Measurements from ENCODE around the gene NKAIN2. TPM values are rescaled to one million over a fixed set of nuclear protein-coding genes. Genes with fewer than 3 reads are reported as not detected.

Gene NKAIN2
- 10 to 100 TPM; 13.1 to 40.0 (median 18.3) TPM for polyA plus RNA-seq (ENCODE audit: insufficient read length in 4 of 4)

DNA sequence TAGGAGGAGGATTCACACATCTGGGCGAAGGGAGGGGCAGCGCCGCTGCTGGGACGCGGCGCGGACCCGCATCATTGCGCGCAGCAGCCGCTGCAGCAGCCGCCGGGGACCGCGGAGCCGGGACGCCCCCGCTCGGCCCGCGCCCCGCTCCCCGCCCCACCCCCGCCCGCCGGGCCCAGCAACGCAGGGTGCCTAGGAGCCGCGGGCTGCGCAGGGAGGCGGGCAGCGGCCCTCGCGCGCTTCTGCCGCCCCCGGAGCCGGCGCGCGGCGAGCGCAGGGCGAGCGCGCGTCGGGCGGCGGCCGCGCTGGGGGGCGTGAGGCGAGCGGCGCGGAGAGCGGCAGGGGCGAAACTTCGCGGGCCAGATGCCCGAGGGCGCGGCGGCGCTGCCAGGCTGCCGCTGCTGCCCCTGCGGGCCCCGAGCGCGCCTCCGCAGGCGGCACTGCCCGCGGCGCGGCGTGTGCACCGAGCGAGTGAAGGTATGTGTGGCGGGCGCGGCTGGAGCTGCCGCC lies at the start of gene NKAIN2:
TSS of gene NKAIN2 (plus strand) at position 362 of the 510 bp plus-strand sequence.
- peak in 1 of 4 donors; percentile 20 for DNase-seq (ENCODE audit: low read depth in 4 of 4, low spot score in 3 of 4)

- no peak for DNase-seq (ENCODE audit: low read depth in 4 of 4, low spot score in 3 of 4)
Measured at GRCh38 chr6:123759472-123759871, 44.2 kb upstream of the NKAIN2 start.

DNA sequence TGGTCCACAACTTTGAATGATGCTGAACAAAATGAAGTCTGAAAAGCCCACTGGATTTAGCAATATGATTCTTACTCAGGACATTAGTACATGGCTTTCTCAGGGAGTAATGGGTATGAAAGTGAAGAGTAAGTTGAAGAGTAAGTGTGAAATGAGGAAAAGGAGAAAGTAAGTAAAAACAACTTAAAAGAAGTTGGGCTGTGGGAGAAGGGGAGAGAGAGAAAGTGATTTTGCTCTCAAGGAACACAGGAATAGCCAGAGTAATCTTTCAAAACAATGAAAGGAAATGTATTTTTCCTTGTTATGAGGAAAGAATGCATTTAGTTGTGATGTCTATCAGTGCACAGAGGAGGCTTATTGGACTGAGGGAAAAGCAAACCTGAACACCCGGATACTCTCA lies 39.8 kb upstream of the NKAIN2 start:
- no peak for DNase-seq (ENCODE audit: low read depth in 4 of 4, low spot score in 3 of 4)

- no peak for DNase-seq (ENCODE audit: low read depth in 4 of 4, low spot score in 3 of 4)
Measured at GRCh38 chr6:123764722-123765121, 38.9 kb upstream of the NKAIN2 start.

DNA sequence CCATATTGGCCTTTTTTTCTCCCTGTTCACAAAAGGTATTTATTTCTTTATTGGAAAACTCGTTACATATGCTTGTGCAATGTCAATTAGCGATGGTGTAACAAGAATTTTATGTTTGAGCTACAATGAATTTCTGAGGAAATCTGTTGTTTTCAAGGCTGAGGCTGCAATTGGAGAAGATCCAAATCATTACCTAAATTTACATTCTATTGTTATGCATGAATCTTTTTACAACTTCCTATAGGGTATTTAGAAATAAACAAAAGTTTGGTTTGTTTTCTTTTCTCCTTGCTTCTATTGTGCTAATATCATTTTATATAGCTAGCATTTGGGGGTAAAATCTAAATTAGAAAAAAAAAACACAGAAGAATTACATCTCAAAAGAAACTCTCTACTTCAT lies 34.7 kb upstream of the NKAIN2 start:
- DNase-seq (ENCODE audit: low read depth in 4 of 4, low spot score in 3 of 4), result no peak

- DNase-seq (ENCODE audit: low read depth in 4 of 4, low spot score in 3 of 4), result no peak
Measured at GRCh38 chr6:123769431-123769830, 34.2 kb upstream of the NKAIN2 start.

- DNase-seq (ENCODE audit: low read depth in 4 of 4, low spot score in 3 of 4), result no peak
Measured at GRCh38 chr6:123770247-123770949, 33.3 kb upstream of the NKAIN2 start.

GRCh38 chr6:123771126-123771525 lies 32.5 kb upstream of the NKAIN2 start:
- no peak for DNase-seq (ENCODE audit: low read depth in 4 of 4, low spot score in 3 of 4)

DNA sequence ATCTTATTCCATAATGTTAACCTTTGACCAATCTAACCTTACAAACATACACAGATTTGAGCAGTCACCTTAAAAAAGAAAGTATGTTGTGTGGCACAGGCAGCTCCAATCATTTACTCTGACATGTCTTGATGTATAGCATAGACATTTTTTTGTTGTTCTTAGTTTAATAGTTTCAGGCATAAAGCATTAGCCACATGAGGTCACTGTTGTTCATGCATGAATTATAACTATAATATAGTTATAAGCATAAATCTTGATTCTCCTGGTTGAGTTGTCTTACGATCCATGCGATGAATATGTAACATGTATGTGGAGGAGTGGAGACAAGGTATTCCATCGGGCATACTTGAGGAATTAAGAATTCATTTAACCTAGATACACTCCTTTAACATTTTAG lies 26.1 kb upstream of the NKAIN2 start:
- DNase-seq (ENCODE audit: low read depth in 4 of 4, low spot score in 3 of 4), result peak in 1 of 4 donors; percentile 2

DNA sequence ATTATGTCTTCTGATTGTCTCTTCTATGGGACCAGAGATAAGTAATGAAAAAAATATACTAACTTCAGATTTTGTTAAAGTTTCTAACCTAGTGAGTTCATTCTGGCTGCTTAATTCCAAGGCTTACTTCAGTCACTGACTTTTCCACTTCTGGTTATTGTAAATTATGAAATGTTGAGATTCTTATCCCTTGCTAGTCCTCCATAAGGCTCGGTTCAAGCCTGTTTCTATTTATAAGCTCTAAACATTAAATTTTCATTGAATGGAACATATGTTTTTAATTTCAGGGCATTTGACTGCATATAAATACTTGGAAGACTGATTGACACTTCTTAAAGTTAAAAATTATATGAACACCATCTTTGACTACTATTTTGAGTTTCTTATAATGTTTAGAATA lies 23.6 kb upstream of the NKAIN2 start:
- DNase-seq (ENCODE audit: low read depth in 4 of 4, low spot score in 3 of 4), result no peak

DNA sequence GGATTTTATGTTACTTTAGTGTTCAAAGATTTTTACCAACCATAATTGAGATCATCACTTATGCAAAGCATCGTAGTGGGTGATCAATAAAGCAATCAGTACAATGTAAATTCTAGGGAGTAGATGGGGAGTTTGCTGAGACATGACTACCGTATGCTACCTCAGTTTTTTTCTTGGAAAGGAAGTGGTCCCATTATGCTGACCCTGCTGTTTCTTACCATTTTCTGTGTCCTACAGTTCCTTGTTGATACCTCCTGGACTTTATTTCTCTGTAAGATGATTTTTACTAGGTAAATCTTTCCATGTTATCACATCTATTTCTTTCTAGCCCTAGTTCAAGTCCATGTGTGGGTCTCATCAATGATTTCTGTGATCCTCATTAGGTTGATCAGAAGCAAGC lies 19.3 kb upstream of the NKAIN2 start:
- DNase-seq (ENCODE audit: low read depth in 4 of 4, low spot score in 3 of 4), result no peak

GRCh38 chr6:123785039-123785438 lies 18.6 kb upstream of the NKAIN2 start:
- no peak for DNase-seq (ENCODE audit: low read depth in 4 of 4, low spot score in 3 of 4)

DNA sequence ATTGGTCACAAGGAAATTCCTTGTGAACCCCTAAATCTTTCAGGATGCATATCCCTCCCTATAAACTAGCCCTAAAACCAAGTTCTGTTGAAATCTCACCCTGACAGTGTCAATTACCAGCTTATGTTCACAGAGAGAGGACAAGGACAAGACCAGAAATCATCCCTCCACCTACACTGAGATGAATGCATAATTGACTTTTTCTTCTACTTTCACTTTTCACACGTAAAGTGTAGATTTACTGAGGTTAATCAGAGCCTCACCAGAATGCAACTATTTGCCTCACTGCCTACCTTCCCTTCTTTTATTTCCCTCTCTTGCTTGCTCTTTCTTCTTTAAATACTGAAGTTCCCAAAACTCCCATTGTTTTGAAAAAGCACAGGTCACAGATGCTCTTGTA lies 15.3 kb upstream of the NKAIN2 start:
- no peak for DNase-seq (ENCODE audit: low read depth in 4 of 4, low spot score in 3 of 4)

DNA sequence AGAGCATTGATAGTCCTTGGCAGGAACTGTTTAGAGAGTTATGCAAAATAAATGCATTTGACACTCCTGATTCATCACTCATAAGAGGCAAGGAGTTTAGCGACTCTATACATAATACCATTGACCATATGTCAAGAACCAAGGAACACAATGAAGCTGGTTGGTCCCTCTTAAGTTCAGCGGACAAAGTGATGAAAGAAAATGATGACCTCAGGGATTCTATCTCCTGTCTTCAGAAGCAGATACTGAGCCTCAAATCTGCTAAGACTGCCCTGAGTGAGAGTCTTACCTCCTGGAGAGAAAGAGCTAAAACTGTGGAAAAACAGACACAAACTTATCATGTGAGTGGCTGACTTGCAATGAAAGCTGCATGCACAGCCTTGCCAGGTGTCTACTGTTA lies 9.5 kb upstream of the NKAIN2 start:
- DNase-seq (ENCODE audit: low read depth in 4 of 4, low spot score in 3 of 4), result no peak

DNA sequence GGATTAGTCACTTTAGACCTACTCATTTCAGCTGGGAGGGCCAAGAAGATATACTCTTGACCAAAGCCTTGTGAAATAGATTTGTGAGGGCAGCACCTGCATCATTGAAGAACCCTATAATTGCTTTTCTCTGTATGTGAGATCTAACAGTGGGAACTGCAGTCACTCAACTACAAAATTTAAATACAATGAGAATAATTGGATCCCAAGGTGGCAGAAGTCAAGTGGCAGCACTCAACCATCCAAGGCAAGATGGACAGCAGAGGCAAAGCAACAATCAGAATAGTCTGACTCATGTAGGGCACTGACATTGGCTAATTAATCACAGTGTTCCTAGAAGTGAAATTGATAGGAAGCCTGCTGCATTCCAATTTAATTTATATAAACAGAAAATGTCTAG lies 8.9 kb upstream of the NKAIN2 start:
- no peak for DNase-seq (ENCODE audit: low read depth in 4 of 4, low spot score in 3 of 4)

DNA sequence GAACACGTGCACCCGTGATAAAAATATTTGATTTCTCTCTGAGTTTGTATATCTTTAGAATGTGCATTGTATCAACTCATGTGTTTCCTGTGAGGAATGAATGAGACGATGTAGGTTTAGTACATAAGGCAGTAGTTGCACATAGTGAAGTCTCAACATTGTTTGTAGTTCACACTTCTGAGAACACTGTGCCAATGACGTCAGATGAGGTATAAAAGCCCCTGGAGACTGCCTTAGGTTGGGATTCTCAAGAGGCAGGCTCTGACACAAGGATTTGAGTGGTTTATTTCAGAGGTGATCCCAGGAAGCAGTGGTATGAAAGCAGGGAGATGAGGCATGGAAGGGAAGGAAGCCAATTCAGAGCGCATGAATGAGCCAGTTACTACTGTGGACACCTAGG lies 2.6 kb upstream of the NKAIN2 start:
- DNase-seq (ENCODE audit: low read depth in 4 of 4, low spot score in 3 of 4), result no peak

DNA sequence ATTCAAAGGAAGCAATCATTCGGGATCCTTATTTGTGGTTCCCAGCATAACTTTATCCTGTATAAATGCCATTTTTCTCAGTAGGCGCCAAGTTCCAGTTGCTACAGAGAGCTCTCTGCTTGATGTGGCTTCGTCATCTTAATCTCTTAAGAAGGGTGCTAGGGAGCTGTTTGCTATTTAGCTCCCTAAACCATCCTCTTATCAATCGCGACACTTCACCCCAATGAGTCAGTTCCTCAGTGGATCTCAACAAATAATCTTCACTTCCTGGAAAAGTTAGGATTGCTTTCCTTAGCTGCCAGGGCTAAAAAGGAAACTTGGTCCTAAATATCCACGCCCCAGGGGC lies 1.3 kb upstream of the NKAIN2 start:
- no peak for DNase-seq (ENCODE audit: low read depth in 4 of 4, low spot score in 3 of 4)

DNA sequence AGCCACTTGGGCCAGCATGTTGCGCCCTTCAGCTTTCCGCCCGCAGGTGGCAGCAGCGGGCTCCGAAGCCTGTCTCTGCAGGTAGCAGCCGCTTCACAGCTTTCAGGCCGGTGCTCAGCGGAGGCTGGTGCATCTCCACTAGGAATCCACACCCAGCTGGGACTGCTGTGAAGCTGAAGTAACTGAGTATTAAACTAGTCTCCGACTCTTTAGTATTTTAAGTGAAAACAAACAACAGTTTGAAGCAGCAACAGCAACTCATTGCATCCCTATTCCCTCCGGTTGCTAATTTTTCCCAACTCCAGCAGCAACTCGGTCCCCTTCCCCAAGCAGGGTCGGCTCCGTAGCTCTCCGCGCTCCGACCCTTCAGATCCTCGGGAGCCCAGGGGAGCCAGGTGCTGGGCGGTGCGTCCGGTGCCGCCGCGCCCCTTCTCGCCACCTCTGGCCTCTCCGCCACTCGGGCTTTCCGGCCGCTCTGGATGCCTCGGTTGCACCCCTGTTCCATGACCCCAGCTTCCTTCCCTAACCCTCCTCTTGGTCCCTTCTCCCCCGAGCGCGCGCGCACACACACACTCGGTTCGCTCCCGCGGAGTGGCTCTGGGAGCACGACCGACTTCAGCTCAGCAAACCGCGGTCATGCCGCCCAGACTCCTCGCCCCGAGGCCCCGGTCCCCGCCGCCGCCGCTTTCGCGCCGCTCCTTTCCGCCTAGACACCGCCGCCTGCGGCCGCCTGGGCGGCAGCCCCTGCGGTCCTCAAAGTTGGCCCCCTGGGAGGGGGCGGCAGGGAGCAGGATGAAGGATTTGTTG lies 765 bp upstream of the NKAIN2 start:
- peak; percentile 58 to 77 (median 66) for DNase-seq (ENCODE audit: low read depth in 4 of 4, low spot score in 3 of 4)

DNA sequence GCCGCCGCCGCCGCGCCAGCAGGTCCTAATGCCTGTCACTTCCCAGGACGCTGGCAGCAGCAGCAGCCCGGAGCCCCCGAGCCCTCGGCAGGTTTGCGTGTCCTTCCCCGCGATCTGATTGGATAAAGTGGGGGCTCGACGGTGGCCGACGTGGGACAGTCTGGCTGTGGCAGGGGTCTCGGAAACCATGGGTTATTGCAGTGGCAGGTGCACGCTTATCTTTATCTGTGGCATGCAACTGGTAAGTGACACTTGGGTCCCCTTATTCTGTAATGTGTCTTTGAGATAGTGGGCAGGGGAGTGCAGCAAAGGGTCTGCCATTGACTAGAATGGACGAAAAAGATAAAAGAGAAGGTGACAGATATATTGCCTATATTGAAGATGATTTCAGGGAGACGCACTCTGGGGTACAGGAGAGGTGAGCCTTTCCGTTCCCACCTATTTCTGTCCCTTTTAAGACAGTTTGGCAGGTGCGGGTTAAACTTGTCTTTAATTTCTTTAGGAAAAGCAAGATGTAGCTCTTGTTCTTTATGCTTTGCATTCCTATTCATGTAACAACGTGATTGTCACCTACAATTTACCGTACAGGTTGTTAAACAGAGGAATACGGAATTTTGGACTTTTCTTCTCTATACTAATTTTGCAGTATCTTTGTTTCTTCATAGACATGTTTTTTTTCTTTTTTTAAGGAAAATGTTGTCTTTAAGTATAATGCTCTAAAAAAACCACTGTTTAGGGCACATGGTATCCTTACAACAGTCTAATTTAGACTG lies 535 bp downstream of the NKAIN2 start:
- DNase-seq (ENCODE audit: low read depth in 4 of 4, low spot score in 3 of 4), result peak in 3 of 4 donors; percentile 5 to 27 (median 16)

GRCh38 chr6:123804787-123805540 lies 1.3 kb downstream of the NKAIN2 start:
- no peak for DNase-seq (ENCODE audit: low read depth in 4 of 4, low spot score in 3 of 4)

Measured in left renal pelvis (tissue), 4 donors.